HG03025 (cell line): ENCODE results near the gene C19orf33.
"Not testable (repeated sequence)": the region's sequence is repeated elsewhere in the genome, so short reads cannot be mapped to it uniquely, and the experiment has no call there.

Experiments used
- ATAC-seq: cut with Tn5 transposase; IDR thresholded peaks from one replicate; pipeline ENCODE4 v1.9.1; 2021; ENCODE audit warnings: mild to moderate bottlenecking, moderate library complexity; ENCODE audit not compliant: unreplicated experiment, low FRiP score

C19orf33 gene

GRCh38 chr19:38303517-38304351 lies at the start of gene C19orf33:
Gene C19orf33, plus strand, starts transcription at chr19:38304251. Its CDS starts 11 bp downstream, at chr19:38304262.
- no peak for ATAC-seq

GRCh38 chr19:38255383-38256014 lies 48.6 kb upstream of the C19orf33 start:
- no peak for ATAC-seq

GRCh38 chr19:38261942-38262341 lies 42.1 kb upstream of the C19orf33 start:
- ATAC-seq = not testable (repeated sequence)

- no peak for ATAC-seq
Observed at GRCh38 chr19:38262585-38263268, 41.3 kb upstream of the C19orf33 start.

- no peak for ATAC-seq
Observed at GRCh38 chr19:38263689-38264485, 40.2 kb upstream of the C19orf33 start.

GRCh38 chr19:38264486-38265212 lies 39.4 kb upstream of the C19orf33 start, which contains the start of gene SPINT2:
Gene SPINT2, plus strand, starts transcription at chr19:38264573. Its CDS starts 320 bp downstream, at chr19:38264893.
- ATAC-seq = no peak

- no peak for ATAC-seq
Observed at GRCh38 chr19:38265213-38265861, 38.7 kb upstream of the C19orf33 start.

GRCh38 chr19:38265921-38266429 lies 38.1 kb upstream of the C19orf33 start:
- ATAC-seq = no peak

- no peak for ATAC-seq
Observed at GRCh38 chr19:38266981-38267597, 37.0 kb upstream of the C19orf33 start.

GRCh38 chr19:38267761-38268483 lies 36.1 kb upstream of the C19orf33 start:
- ATAC-seq = no peak

- no peak for ATAC-seq
Observed at GRCh38 chr19:38268539-38268938, 35.5 kb upstream of the C19orf33 start.

- ATAC-seq = no peak
Observed at GRCh38 chr19:38270587-38271167, 33.4 kb upstream of the C19orf33 start.

- ATAC-seq = no peak
Observed at GRCh38 chr19:38273499-38273898, 30.6 kb upstream of the C19orf33 start.

GRCh38 chr19:38274739-38275138 lies 29.3 kb upstream of the C19orf33 start:
- ATAC-seq = no peak

- ATAC-seq = no peak
Observed at GRCh38 chr19:38276942-38277517, 27.0 kb upstream of the C19orf33 start.

GRCh38 chr19:38277549-38277948 lies 26.5 kb upstream of the C19orf33 start:
- ATAC-seq = no peak

- no peak for ATAC-seq
Observed at GRCh38 chr19:38277969-38278680, 25.9 kb upstream of the C19orf33 start.
